Tibial nerve (tissue), 4 donors: ENCODE results near the gene ANAPC2. TPM values are rescaled to one million over a fixed set of nuclear protein-coding genes. Genes with fewer than 3 reads are reported as not detected.

Source experiments
- DNase-seq, 2 donors: peaks; one replicate each; pipeline ENCODE4 v3.0.0-alpha.2; 2019; ENCODE audit warnings: low spot score in 2 of 2
- H3K27ac ChIP-seq, 4 donors: fragments of 200-600 bp; sonication (generic) in 3 of 4; one replicate each; pipeline ENCODE4 v1.5.1; 2017 to 2019; ENCODE audit warnings: mild to moderate bottlenecking in 1 of 4
- H3K27me3 ChIP-seq, 2 donors: fragments of 200-600 bp; sonication (generic) in 1 of 2; one replicate each; pipeline versions ENCODE4 v1.5.1 to v1.6.0; 2017 to 2019
- H3K36me3 ChIP-seq, 3 donors: fragments of 200-600 bp; sonication (generic); one replicate each; pipeline ENCODE4 v1.5.1; 2018 to 2019
- H3K4me1 ChIP-seq, 4 donors: fragments of 200-600 bp; sonication (generic) in 3 of 4; one replicate each; pipeline ENCODE4 v1.5.1; 2017 to 2019
- H3K4me3 ChIP-seq, 4 donors: fragments of 200-600 bp; sonication (generic) in 3 of 4; one replicate each; pipeline ENCODE4 v1.5.1; 2017 to 2019; ENCODE audit warnings: mild to moderate bottlenecking in 1 of 4, moderate library complexity in 1 of 4
- H3K9me3 ChIP-seq, 4 donors: fragments of 200-600 bp; sonication (generic) in 3 of 4; one replicate each; pipeline ENCODE4 v1.5.1; 2017 to 2019
- EP300 ChIP-seq, 2 donors: sonication (generic); formaldehyde crosslinking; IDR thresholded peaks; one replicate each; pipeline ENCODE4 v1.6.1; 2017; ENCODE audit warnings: antibody characterized with exemption in 2 of 2, mild to moderate bottlenecking in 1 of 2
- POLR2A ChIP-seq, 2 donors: fragments of 450-650 bp; IDR thresholded peaks; one replicate each; pipeline ENCODE4 v1.6.1; 2017; ENCODE audit warnings: antibody characterized with exemption in 2 of 2, mild to moderate bottlenecking in 2 of 2, moderate library complexity in 2 of 2
- WGBS, 2 donors: methylation state at CpG; one replicate each; pipeline ENCODE4 v1.1.5; 2018; 5-methylcytosine and 5-hydroxymethylcytosine counted together
- total RNA-seq, 4 donors: library from RNA; depleted of rRNA; stranded (reverse); fragments of >200 nt; gene quantifications; one replicate each; pipeline ENCODE4 v1.1.0, GENCODE V29; 2016
- TF ChIP-seq, protein P1 (sequence below), 5 experiments: fragments of 200-600 bp in 3 of 5; fragments of 450-650 bp in 2 of 5; sonication (generic) in 3 of 5; IDR thresholded peaks; one replicate each; pipeline ENCODE4 v1.5.1; 2016 to 2019; ENCODE audit warnings: antibody characterized with exemption in 5 of 5, mild to moderate bottlenecking in 3 of 5, moderate library complexity in 2 of 5

Gene ANAPC2, protein sequence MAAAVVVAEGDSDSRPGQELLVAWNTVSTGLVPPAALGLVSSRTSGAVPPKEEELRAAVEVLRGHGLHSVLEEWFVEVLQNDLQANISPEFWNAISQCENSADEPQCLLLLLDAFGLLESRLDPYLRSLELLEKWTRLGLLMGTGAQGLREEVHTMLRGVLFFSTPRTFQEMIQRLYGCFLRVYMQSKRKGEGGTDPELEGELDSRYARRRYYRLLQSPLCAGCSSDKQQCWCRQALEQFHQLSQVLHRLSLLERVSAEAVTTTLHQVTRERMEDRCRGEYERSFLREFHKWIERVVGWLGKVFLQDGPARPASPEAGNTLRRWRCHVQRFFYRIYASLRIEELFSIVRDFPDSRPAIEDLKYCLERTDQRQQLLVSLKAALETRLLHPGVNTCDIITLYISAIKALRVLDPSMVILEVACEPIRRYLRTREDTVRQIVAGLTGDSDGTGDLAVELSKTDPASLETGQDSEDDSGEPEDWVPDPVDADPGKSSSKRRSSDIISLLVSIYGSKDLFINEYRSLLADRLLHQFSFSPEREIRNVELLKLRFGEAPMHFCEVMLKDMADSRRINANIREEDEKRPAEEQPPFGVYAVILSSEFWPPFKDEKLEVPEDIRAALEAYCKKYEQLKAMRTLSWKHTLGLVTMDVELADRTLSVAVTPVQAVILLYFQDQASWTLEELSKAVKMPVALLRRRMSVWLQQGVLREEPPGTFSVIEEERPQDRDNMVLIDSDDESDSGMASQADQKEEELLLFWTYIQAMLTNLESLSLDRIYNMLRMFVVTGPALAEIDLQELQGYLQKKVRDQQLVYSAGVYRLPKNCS
- 10 to 100 TPM; 41.6 to 73.0 (median 58.9) TPM for total RNA-seq

- H3K27me3 ChIP-seq, result no peaks in the 10 kb centered on the region
- H3K27ac ChIP-seq, result peak within 1 kb of the TSS; percentile 67 to 98 (median 94)
- H3K9me3 ChIP-seq, result no peaks in the 10 kb centered on the region
- peak; percentile 85 to 89 for DNase-seq
- peaks cover 0 to 62% (median 19%) of the 10 kb centered on the region in 3 donors for H3K36me3 ChIP-seq
- peak within 1 kb of the TSS; percentile 78 to 99 (median 91) for H3K4me3 ChIP-seq
- peak; percentile 68 to 76 for TF ChIP-seq POLR2A (IDR thresholded peaks at IDR 0.05)
- TF ChIP-seq, protein P1, sequence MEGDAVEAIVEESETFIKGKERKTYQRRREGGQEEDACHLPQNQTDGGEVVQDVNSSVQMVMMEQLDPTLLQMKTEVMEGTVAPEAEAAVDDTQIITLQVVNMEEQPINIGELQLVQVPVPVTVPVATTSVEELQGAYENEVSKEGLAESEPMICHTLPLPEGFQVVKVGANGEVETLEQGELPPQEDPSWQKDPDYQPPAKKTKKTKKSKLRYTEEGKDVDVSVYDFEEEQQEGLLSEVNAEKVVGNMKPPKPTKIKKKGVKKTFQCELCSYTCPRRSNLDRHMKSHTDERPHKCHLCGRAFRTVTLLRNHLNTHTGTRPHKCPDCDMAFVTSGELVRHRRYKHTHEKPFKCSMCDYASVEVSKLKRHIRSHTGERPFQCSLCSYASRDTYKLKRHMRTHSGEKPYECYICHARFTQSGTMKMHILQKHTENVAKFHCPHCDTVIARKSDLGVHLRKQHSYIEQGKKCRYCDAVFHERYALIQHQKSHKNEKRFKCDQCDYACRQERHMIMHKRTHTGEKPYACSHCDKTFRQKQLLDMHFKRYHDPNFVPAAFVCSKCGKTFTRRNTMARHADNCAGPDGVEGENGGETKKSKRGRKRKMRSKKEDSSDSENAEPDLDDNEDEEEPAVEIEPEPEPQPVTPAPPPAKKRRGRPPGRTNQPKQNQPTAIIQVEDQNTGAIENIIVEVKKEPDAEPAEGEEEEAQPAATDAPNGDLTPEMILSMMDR (IDR thresholded peaks at IDR 0.05), result peak; percentile 15 to 69 (median 47)
- TF ChIP-seq EP300 (IDR thresholded peaks at IDR 0.05), result peak; percentile 95 to 99
- WGBS, 2 donors, result 0 to 1% methylated on average over 66 to 75 of the region's 98 CpGs
- peaks cover 7 to 58% (median 34%) of the 10 kb centered on the region in 4 donors for H3K4me1 ChIP-seq
Measured at GRCh38 chr9:137188490-137189296, at the start of gene ANAPC2, which contains the start of gene SSNA1. Gene ANAPC2, minus strand, starts transcription at chr9:137188560. Its CDS starts 28 bp downstream, at chr9:137188532. Gene SSNA1, plus strand, starts transcription at chr9:137188676. Its CDS starts 51 bp downstream, at chr9:137188727.

DNA sequence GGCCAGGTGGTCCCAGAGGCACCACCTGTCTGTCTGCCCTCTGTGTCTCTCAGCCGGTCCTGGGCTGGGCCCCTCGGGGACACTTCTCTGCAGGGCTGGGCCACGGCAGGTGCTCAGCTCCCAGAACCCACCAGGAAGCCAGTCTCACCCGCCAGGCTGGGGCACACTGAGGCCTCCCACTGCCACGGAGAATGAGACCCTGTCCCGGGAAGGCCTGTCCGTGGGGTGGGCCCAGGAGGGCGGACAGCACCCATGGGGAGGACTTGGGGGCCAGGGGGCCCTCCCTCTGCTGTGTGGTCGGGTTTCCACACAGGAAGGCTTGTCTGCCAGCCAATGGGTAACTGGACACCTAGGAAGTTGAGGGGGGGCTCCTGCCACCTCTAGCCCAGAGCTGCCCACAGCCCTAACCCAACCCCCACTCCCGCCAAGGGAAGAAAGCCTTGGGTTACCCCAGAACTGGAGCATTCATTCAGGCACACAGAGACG is 48.6 kb upstream of the ANAPC2 start:
- Histone ChIP-seq H3K36me3 (no peaks in the 10 kb centered on the region), H3K4me1 (peaks cover 0 to 53% (median 27%) of the 10 kb centered on the region in 4 donors), H3K4me3 (no peak overlapping the region), H3K27me3 (peaks cover 0 to 25% of the 10 kb centered on the region in 2 donors), H3K9me3 (no peaks in the 10 kb centered on the region), H3K27ac (peak overlapping the region in 2 of 4 donors; percentile 37 to 43)
- WGBS, 2 donors, result 32 to 55% methylated on average over 7 to 8 of the region's 11 CpGs
- DNase-seq, result no peak
- TF ChIP-seq, protein P1 (IDR thresholded peaks at IDR 0.05), result no peak
- TF ChIP-seq EP300 (IDR thresholded peaks at IDR 0.05), result no peak
- TF ChIP-seq POLR2A (IDR thresholded peaks at IDR 0.05), result no peak

GRCh38 chr9:137236238-137236935 is 48.0 kb upstream of the ANAPC2 start:
- no peaks in the 10 kb centered on the region for H3K36me3 ChIP-seq
- peak overlapping the region in 2 of 4 donors; percentile 37 to 43 for H3K27ac ChIP-seq
- 7 to 15% methylated on average over 11 to 23 of the region's 31 CpGs for WGBS, 2 donors
- peak; percentile 68 to 72 for DNase-seq
- peaks cover 0 to 31% of the 10 kb centered on the region in 2 donors for H3K27me3 ChIP-seq
- H3K4me3 ChIP-seq, result peak overlapping the region in 2 of 4 donors; percentile 15 to 27
- H3K4me1 ChIP-seq, result peaks cover 0 to 49% (median 23%) of the 10 kb centered on the region in 4 donors
- no peaks in the 10 kb centered on the region for H3K9me3 ChIP-seq
- TF ChIP-seq, protein P1 (IDR thresholded peaks at IDR 0.05), result peak; percentile 97 to 99 (median 98)
- TF ChIP-seq EP300 (IDR thresholded peaks at IDR 0.05) (peak in 1 of 2 donors; percentile 13), POLR2A (IDR thresholded peaks at IDR 0.05) (peak in 1 of 2 donors; percentile 18)
